Cardiac atrium fibroblast (primary cell): ENCODE data around the gene USP11. TPM values are rescaled to one million over a fixed set of nuclear protein-coding genes. Genes with fewer than 3 reads are reported as not detected.

Experiments used
- total RNA-seq: library from RNA; depleted of rRNA; stranded (reverse); fragments of >200 nt; gene quantifications from 2 replicates; pipeline ENCODE4 v1.2.3, GENCODE V29; 2015

USP11 gene
- total RNA-seq: 34.7 and 40.8 TPM in 2 replicates

GRCh38 chrX:47232803-47233332, at the start of gene USP11:
USP11 (plus strand) TSS chrX:47233009; CDS start chrX:47233044, 35 bp downstream.

GRCh38 chrX:47193475-47194193, 39.2 kb upstream of the USP11 start, which contains the start of gene UBA1:
UBA1 (plus strand) TSS chrX:47193829; CDS start chrX:47198803, 4,974 bp downstream.

GRCh38 chrX:47218280-47218919, 14.4 kb upstream of the USP11 start, which contains the start of gene CDK16:
CDK16 (plus strand) TSS chrX:47218681; CDS start chrX:47223558, 4,877 bp downstream.

Other genes with a start within 250 kb of the USP11 start
- 0.90 and 2.8 TPM in 2 replicates for gene RGN, start 154.6 kb upstream of the USP11 start, total RNA-seq
- 46.8 and 48.4 TPM in 2 replicates for gene NDUFB11, start 88.3 kb upstream of the USP11 start, total RNA-seq
- 28.9 and 31.9 TPM in 2 replicates for gene RBM10, start 87.8 kb upstream of the USP11 start, total RNA-seq
- gene UBA1, start 39.2 kb upstream of the USP11 start, total RNA-seq: 132 and 160 TPM in 2 replicates
- gene CDK16, start 14.3 kb upstream of the USP11 start, total RNA-seq: 106 and 112 TPM in 2 replicates
- not detected in 2 replicates for gene ZNF157, start 137.6 kb downstream of the USP11 start, total RNA-seq